OCI-LY3 (cell line): ENCODE measurements around the gene ASAH2.

Source experiments
- H2AFZ ChIP-seq: fragments of 200-600, 300-600 bp; shearing (Covaris generic); 2 replicates; pipeline ENCODE4 v1.6.0; 2014; ENCODE audit warnings: antibody characterized with exemption, low read depth, low read length
- H3K27ac ChIP-seq: fragments of 200-600, 300-600 bp; sonication (generic); 2 replicates; pipeline ENCODE4 v1.5.1; 2014; ENCODE audit warnings: mild to moderate bottlenecking, low read length, moderate library complexity, mixed read lengths
- H3K27me3 ChIP-seq: fragments of 200-600, 300-600 bp; sonication (generic); 2 replicates; pipeline ENCODE4 v1.6.1; 2014; ENCODE audit warnings: low read depth, low read length, mixed read lengths
- H3K36me3 ChIP-seq: fragments of 200-600, 300-600 bp; sonication (generic); replicated peaks from 2 replicates; pipeline ENCODE3; 2014; ENCODE audit warnings: low read depth, low read length, mixed read lengths
- H3K4me1 ChIP-seq: fragments of 300-600, 200-600 bp; sonication (generic); 2 replicates; pipeline ENCODE4 v1.6.1; 2014; ENCODE audit warnings: low read length, mixed read lengths
- H3K4me2 ChIP-seq: fragments of 200-600, 300-600 bp; sonication (generic); 2 replicates; pipeline ENCODE4 v1.6.1; 2014; ENCODE audit warnings: low read length, mixed read lengths
- H3K4me3 ChIP-seq: fragments of 300-600, 200-600 bp; sonication (generic); 2 replicates; pipeline ENCODE4 v1.5.1; 2014; ENCODE audit warnings: antibody characterized with exemption, mild to moderate bottlenecking, low read length, moderate library complexity
- H3K79me2 ChIP-seq: fragments of 300-600, 200-600 bp; shearing (Covaris generic); 2 replicates; pipeline ENCODE4 v1.6.1; 2014; ENCODE audit warnings: mild to moderate bottlenecking, low read length, mixed read lengths
- H3K9ac ChIP-seq: fragments of 300-600, 200-600 bp; shearing (Covaris generic); 2 replicates; pipeline ENCODE4 v1.6.0; 2014; ENCODE audit warnings: mild to moderate bottlenecking, low read length, moderate library complexity
- H3K9me3 ChIP-seq: fragments of 200-600, 300-600 bp; shearing (Covaris generic); 2 replicates; pipeline ENCODE4 v1.6.1; 2014; ENCODE audit warnings: low read length, mixed read lengths; ENCODE audit not compliant: insufficient read depth
- H4K20me1 ChIP-seq: fragments of 200-600, 300-600 bp; sonication (generic); 2 replicates; pipeline ENCODE4 v1.6.1; 2016; ENCODE audit warnings: low read length, mixed read lengths; ENCODE audit not compliant: insufficient read depth
- CTCF ChIP-seq: fragments of 200-600, 300-600 bp; sonication (generic); IDR thresholded peaks from 2 replicates; pipeline ENCODE4 v1.5.1; 2014; ENCODE audit warnings: antibody characterized with exemption, low read length, low read depth
- EZH2phosphoT487 ChIP-seq: fragments of 200-600 bp; shearing (Covaris generic); IDR thresholded peaks from 2 replicates; pipeline ENCODE4 v1.6.1; 2018; ENCODE audit warnings: antibody characterized with exemption, mixed run types, low read depth

ASAH2 gene

GRCh38 chr10:50234486-50234885 is 16.8 kb downstream of the ASAH2 start:
- Histone ChIP-seq H3K4me1 (peaks cover 32% of the 10 kb centered on the region), H3K4me2 (no peak overlapping the region)

GRCh38 chr10:50232261-50232639 is 19.1 kb downstream of the ASAH2 start:
- H3K36me3 ChIP-seq = no peaks in the 10 kb centered on the region
- no peaks in the 10 kb centered on the region for H3K79me2 ChIP-seq
- no peaks in the 10 kb centered on the region for H4K20me1 ChIP-seq
- no peak overlapping the region for H2AFZ ChIP-seq
- H3K27ac ChIP-seq = 0 out of 2 replicates have a peak overlapping the region, but pooled peaks have one; percentile 50
- no peak overlapping the region for H3K9ac ChIP-seq
- H3K9me3 ChIP-seq = no peaks in the 10 kb centered on the region
- peaks cover 27% of the 10 kb centered on the region for H3K4me1 ChIP-seq
- no peaks in the 10 kb centered on the region for H3K27me3 ChIP-seq
- TF ChIP-seq CTCF (no peak), EZH2phosphoT487 (no peak)
- H3K4me3 ChIP-seq = no peak overlapping the region
- peak overlapping the region; percentile 44 for H3K4me2 ChIP-seq

More at GRCh38 chr10:50234486-50234885, 16.8 kb downstream of the ASAH2 start:
- no peaks in the 10 kb centered on the region; the same call in 1 of the 2 replicates for H3K27me3 ChIP-seq
- H3K9ac ChIP-seq = no peak overlapping the region
- H3K9me3 ChIP-seq = no peaks in the 10 kb centered on the region
- H3K27ac ChIP-seq = no peak overlapping the region
- H4K20me1 ChIP-seq = no peaks in the 10 kb centered on the region
- H3K36me3 ChIP-seq = no peaks in the 10 kb centered on the region
- H2AFZ ChIP-seq = no peak overlapping the region
- H3K79me2 ChIP-seq = no peaks in the 10 kb centered on the region
- no peak for TF ChIP-seq CTCF
- no peak for TF ChIP-seq EZH2phosphoT487
- no peak overlapping the region for H3K4me3 ChIP-seq

- Histone ChIP-seq H2AFZ (no peak overlapping the region), H3K79me2 (no peaks in the 10 kb centered on the region), H3K4me2 (peak overlapping the region; percentile 74), H3K9me3 (no peaks in the 10 kb centered on the region), H3K27me3 (no peaks in the 10 kb centered on the region), H3K9ac (no peak overlapping the region; the same call in 1 of the 2 replicates), H3K4me3 (no peak overlapping the region), H4K20me1 (no peaks in the 10 kb centered on the region), H3K36me3 (no peaks in the 10 kb centered on the region), H3K27ac (peak overlapping the region; percentile 50), H3K4me1 (peaks cover 27% of the 10 kb centered on the region)
- TF ChIP-seq CTCF = no peak
- TF ChIP-seq EZH2phosphoT487 = no peak
These were observed 19.6 kb downstream of the ASAH2 start for GRCh38 chr10:50231515-50232260.

- H3K27ac ChIP-seq = no peak overlapping the region
- no peak overlapping the region for H3K4me3 ChIP-seq
- peaks cover 31% of the 10 kb centered on the region for H3K4me1 ChIP-seq
- H3K9me3 ChIP-seq = no peaks in the 10 kb centered on the region
- no peaks in the 10 kb centered on the region for H3K27me3 ChIP-seq
- TF ChIP-seq CTCF (no peak), EZH2phosphoT487 (no peak)
- no peak overlapping the region for H2AFZ ChIP-seq
- H3K36me3 ChIP-seq = no peaks in the 10 kb centered on the region
- no peaks in the 10 kb centered on the region for H3K79me2 ChIP-seq
- no peak overlapping the region for H3K9ac ChIP-seq
- H4K20me1 ChIP-seq = no peaks in the 10 kb centered on the region
- no peak overlapping the region for H3K4me2 ChIP-seq
These were observed 21.9 kb downstream of the ASAH2 start for GRCh38 chr10:50229460-50229859.
